Measurements from ENCODE around the gene ZNF169.
"Not testable (repeated sequence)": the region's sequence is repeated elsewhere in the genome, so short reads cannot be mapped to it uniquely, and the experiment has no call there.

- TF ChIP-seq CTCF (tag by site-specific recombination; IDR thresholded peaks at IDR 0.05); TCF7L2 (IDR thresholded peaks at IDR 0.05; ENCODE audit: borderline replicate concordance, low read depth, low read length); ZBTB26 (tag by site-specific recombination; optimal IDR thresholded peaks at IDR 0.05): not testable (repeated sequence)
These were observed 89.7 kb downstream of the ZNF169 start for GRCh38 chr9:94348754-94349153.

Data from HEK293 (cell line).